H1 (cell line): ENCODE results near the gene CHST9. TPM values are rescaled to one million over a fixed set of nuclear protein-coding genes. Genes with fewer than 3 reads are reported as not detected.

ENCODE experiments used
- CTCF ChIA-PET: fragments of 300-600 bp; sonication (Branson Sonifier 250); formaldehyde crosslinking; loops from one replicate; lab custom pipeline; 2021; ENCODE audit not compliant: partially characterized antibody; lab: Charles Lee
- POLR2A ChIA-PET: fragments of 300-600 bp; sonication (Branson Sonifier 250); formaldehyde crosslinking; loops from one replicate; lab custom pipeline; 2021; ENCODE audit warnings: inconsistent platforms; ENCODE audit not compliant: partially characterized antibody; lab: Charles Lee
- DNase-seq, 2 experiments: peaks; one replicate each; pipeline versions ENCODE4 v3.0.0 to v3.0.0-alpha.2; 2010 to 2022; ENCODE audit warnings: low spot score in 2 of 2, low read depth in 1 of 2, mixed read lengths in 1 of 2
- FAIRE-seq: peaks from 2 replicates; lab custom pipeline; 2011; peaks lifted over from hg19 to GRCh38; lab: Jason Lieb, UNC
- H2AFZ ChIP-seq: 2 replicates; pipeline ENCODE4 v1.8.1; 2012; ENCODE audit warnings: low read length, inconsistent platforms
- H2AK5ac ChIP-seq: 2 replicates; pipeline ENCODE4 v1.6.1; 2013; ENCODE audit warnings: low read depth, low read length
- H2BK120ac ChIP-seq: replicated peaks from 2 replicates; pipeline ENCODE3; 2013; ENCODE audit warnings: low read depth, low read length, inconsistent platforms
- H2BK12ac ChIP-seq: 2 replicates; pipeline ENCODE4 v1.6.1; 2013; ENCODE audit warnings: low read depth, low read length
- H2BK15ac ChIP-seq: 2 replicates; pipeline ENCODE4 v1.6.1; 2013; ENCODE audit warnings: low read length
- H2BK20ac ChIP-seq: 2 replicates; pipeline ENCODE4 v1.6.1; 2013; ENCODE audit warnings: low read length
- H2BK5ac ChIP-seq: 2 replicates; pipeline ENCODE4 v1.6.1; 2013; ENCODE audit warnings: low read depth, low read length
- H3K14ac ChIP-seq: 2 replicates; pipeline ENCODE4 v1.6.1; 2013; ENCODE audit warnings: inconsistent platforms; ENCODE audit not compliant: insufficient read length
- H3K18ac ChIP-seq: 2 replicates; pipeline ENCODE4 v1.6.1; 2013; ENCODE audit warnings: low read length; ENCODE audit errors: extremely low read depth
- H3K23ac ChIP-seq: 2 replicates; pipeline ENCODE4 v1.6.1; 2013; ENCODE audit warnings: inconsistent platforms; ENCODE audit not compliant: insufficient read length
- H3K23me2 ChIP-seq: 2 replicates; pipeline ENCODE4 v1.6.1; 2013; ENCODE audit warnings: low read depth, low read length
- H3K27ac ChIP-seq: 2 replicates; pipeline ENCODE4 v1.6.1; 2011; ENCODE audit warnings: low read depth, low read length, inconsistent platforms
- H3K27me3 ChIP-seq, 4 experiments: replicated peaks in 1 of 4; 1 replicate in 1 of 4; 2 replicates in 3 of 4; pipeline versions ENCODE4 v1.6.1 to v1.8.1; 2011 to 2013; ENCODE audit warnings: low read length in 3 of 4, mild to moderate bottlenecking in 3 of 4, inconsistent platforms in 2 of 4, mixed read lengths in 2 of 4, moderate library complexity in 1 of 4; ENCODE audit not compliant: control insufficient read depth in 3 of 4, insufficient read depth in 3 of 4; ENCODE audit errors: extremely low read depth in 1 of 4
- H3K36me3 ChIP-seq, 4 experiments: 2 replicates each; pipeline versions ENCODE4 v1.6.1 to v1.8.1; 2011 to 2013; ENCODE audit warnings: mild to moderate bottlenecking in 4 of 4, low read length in 3 of 4, moderate library complexity in 2 of 4, control low read depth in 1 of 4, inconsistent platforms in 1 of 4; ENCODE audit not compliant: insufficient read depth in 4 of 4, control insufficient read depth in 2 of 4
- H3K4ac ChIP-seq: replicated peaks from 2 replicates; pipeline ENCODE3; 2013; ENCODE audit warnings: low read length, low read depth, mixed read lengths, inconsistent platforms; ENCODE audit not compliant: insufficient read length
- H3K4me1 ChIP-seq, 4 experiments: replicated peaks in 1 of 4; 1 replicate in 1 of 4; 2 replicates in 3 of 4; pipeline versions ENCODE4 v1.6.1 to v1.8.1; 2011 to 2013; ENCODE audit warnings: low read length in 3 of 4, inconsistent platforms in 2 of 4, mixed read lengths in 1 of 4; ENCODE audit not compliant: insufficient read depth in 4 of 4, control insufficient read depth in 3 of 4
- H3K4me2 ChIP-seq, 2 experiments: 2 replicates each; pipeline versions ENCODE4 v1.6.1 to v1.8.1; 2011 to 2013; ENCODE audit warnings: low read depth in 2 of 2, low read length in 2 of 2, control low read depth in 1 of 2, inconsistent platforms in 1 of 2, mild to moderate bottlenecking in 1 of 2; ENCODE audit not compliant: insufficient read depth in 1 of 2
- H3K4me3 ChIP-seq, 4 experiments: fragments of 200-600, 300-600 bp in 1 of 4; sonication (generic), shearing (Covaris generic), sonication (Bioruptor Twin) in 1 of 4; 2 replicates each; pipeline versions ENCODE4 v1.5.1 to v1.8.1; 2011 to 2016; ENCODE audit warnings: low read length in 4 of 4, low read depth in 3 of 4, control low read depth in 2 of 4, inconsistent platforms in 2 of 4, mild to moderate bottlenecking in 2 of 4, mixed read lengths in 1 of 4, moderate library complexity in 1 of 4; ENCODE audit not compliant: insufficient read depth in 2 of 4; ENCODE audit errors: extremely low read depth in 1 of 4
- H3K56ac ChIP-seq: replicated peaks from 2 replicates; pipeline ENCODE3; 2013; ENCODE audit warnings: low read depth, mild to moderate bottlenecking, mixed read lengths, low read length, inconsistent platforms; ENCODE audit not compliant: insufficient read length
- H3K79me1 ChIP-seq: 2 replicates; pipeline ENCODE4 v1.6.1; 2013; ENCODE audit warnings: low read depth, low read length, control low read depth
- H3K79me2 ChIP-seq, 2 experiments: 2 replicates each; pipeline versions ENCODE4 v1.6.1 to v1.8.1; 2012 to 2013; ENCODE audit warnings: low read length in 2 of 2, mild to moderate bottlenecking in 2 of 2, inconsistent platforms in 1 of 2; ENCODE audit not compliant: insufficient read depth in 2 of 2, control insufficient read depth in 1 of 2
- H3K9ac ChIP-seq, 4 experiments: replicated peaks in 1 of 4; 1 replicate in 1 of 4; 2 replicates in 3 of 4; pipeline versions ENCODE4 v1.6.1 to v1.8.1; 2011 to 2013; ENCODE audit warnings: low read depth in 3 of 4, low read length in 3 of 4, control low read depth in 2 of 4, mild to moderate bottlenecking in 2 of 4, moderate library complexity in 2 of 4, inconsistent platforms in 1 of 4; ENCODE audit errors: extremely low read depth in 1 of 4
- H3K9me3 ChIP-seq, 2 experiments: 2 replicates each; pipeline versions ENCODE4 v1.6.1 to v1.8.1; 2012 to 2013; ENCODE audit warnings: mild to moderate bottlenecking in 2 of 2, moderate library complexity in 2 of 2, control low read depth in 1 of 2, inconsistent platforms in 1 of 2, low read depth in 1 of 2, low read length in 1 of 2, mixed read lengths in 1 of 2; ENCODE audit not compliant: insufficient read depth in 2 of 2
- H4K20me1 ChIP-seq, 2 experiments: replicated peaks in 1 of 2; 2 replicates each; pipeline versions ENCODE3 to v1.8.1; 2011 to 2013; ENCODE audit warnings: inconsistent platforms in 2 of 2, low read length in 2 of 2, mild to moderate bottlenecking in 1 of 2; ENCODE audit not compliant: insufficient read depth in 2 of 2, control insufficient read depth in 1 of 2
- H4K5ac ChIP-seq: 2 replicates; pipeline ENCODE4 v1.6.1; 2013; ENCODE audit warnings: low read length, low read depth, mixed read lengths, inconsistent platforms; ENCODE audit not compliant: insufficient read length
- H4K8ac ChIP-seq: 2 replicates; pipeline ENCODE4 v1.8.0; 2013; ENCODE audit warnings: mild to moderate bottlenecking, moderate library complexity, low read length, inconsistent platforms; ENCODE audit not compliant: insufficient read depth; ENCODE audit errors: extremely low read depth
- H4K91ac ChIP-seq: replicated peaks from 2 replicates; pipeline ENCODE3; 2013; ENCODE audit warnings: low read length, mixed read lengths, inconsistent platforms; ENCODE audit not compliant: insufficient read length
- CBX5 ChIP-seq: fragments of 300-800, 300-1000 bp; sonication (generic); IDR thresholded peaks from 2 replicates; pipeline ENCODE4 v1.7.1; 2016; ENCODE audit warnings: antibody characterized with exemption, low read length, low read depth
- CTBP2 ChIP-seq: IDR thresholded peaks from 2 replicates; pipeline ENCODE4 v1.7.0; 2011; ENCODE audit warnings: borderline replicate concordance, mild to moderate bottlenecking, moderate library complexity, mixed read lengths, low read length; ENCODE audit not compliant: insufficient read depth, insufficient read length
- POLR2AphosphoS5 ChIP-seq: IDR thresholded peaks from 2 replicates; pipeline ENCODE4 v1.6.1; 2011; ENCODE audit warnings: low read depth, low read length
- RBBP5 ChIP-seq: IDR thresholded peaks from 2 replicates; pipeline ENCODE4 v1.7.1; 2012; ENCODE audit warnings: low read depth, mild to moderate bottlenecking, inconsistent platforms, low read length, moderate library complexity, borderline replicate concordance
- WGBS, 2 experiments: shearing (Covaris generic) in 1 of 2; methylation state at CpG; one replicate each; pipeline versions ENCODE4 v1.1.6 to v1.1.7; 2013 to 2015; ENCODE audit warnings: low lambda C conversion rate in 2 of 2, mixed read lengths in 2 of 2, inconsistent platforms in 1 of 2, low coverage in 1 of 2, missing lambda C conversion rate in 1 of 2; ENCODE audit not compliant: insufficient replicate concordance in 2 of 2, insufficient coverage in 1 of 2, insufficient read length in 1 of 2; ENCODE audit errors: extremely low coverage in 1 of 2, missing lambda C conversion rate in 1 of 2; 5-methylcytosine and 5-hydroxymethylcytosine counted together
- polyA plus RNA-seq, 7 experiments: library from polyadenylated mRNA; depleted of rRNA in 3 of 7; stranded (reverse) in 5 of 7; unstranded in 2 of 7; fragments of >200 nt in 5 of 7; fragments of 200-250 nt in 2 of 7; gene quantifications; 1 replicate in 5 of 7; 2 replicates in 1 of 7; 4 replicates in 1 of 7; pipeline versions ENCODE4 v1.2.1 to v1.2.3, GENCODE V29; 2011 to 2013; ENCODE audit warnings: missing spikeins in 2 of 7, mixed read lengths in 2 of 7
- total RNA-seq: library from RNA; stranded (reverse); fragmentation: NEBNext Ultra II Directional; extraction: Animal tissue kit (Norgen Biotek cat#: 25700); gene quantifications from 2 replicates; pipeline ENCODE4 v1.2.1, GENCODE V29; 2021
- TF ChIP-seq, protein P1 (sequence below): IDR thresholded peaks from 2 replicates; pipeline ENCODE4 v1.6.1; 2012; ENCODE audit warnings: inconsistent platforms

The CHST9 gene
- total and polyA plus RNA-seq, 2 of the 8 experiments (the other 6 are each of a cell fraction or from before 2014, with no cell fraction given): 3.2 to 24.3 TPM

DNA sequence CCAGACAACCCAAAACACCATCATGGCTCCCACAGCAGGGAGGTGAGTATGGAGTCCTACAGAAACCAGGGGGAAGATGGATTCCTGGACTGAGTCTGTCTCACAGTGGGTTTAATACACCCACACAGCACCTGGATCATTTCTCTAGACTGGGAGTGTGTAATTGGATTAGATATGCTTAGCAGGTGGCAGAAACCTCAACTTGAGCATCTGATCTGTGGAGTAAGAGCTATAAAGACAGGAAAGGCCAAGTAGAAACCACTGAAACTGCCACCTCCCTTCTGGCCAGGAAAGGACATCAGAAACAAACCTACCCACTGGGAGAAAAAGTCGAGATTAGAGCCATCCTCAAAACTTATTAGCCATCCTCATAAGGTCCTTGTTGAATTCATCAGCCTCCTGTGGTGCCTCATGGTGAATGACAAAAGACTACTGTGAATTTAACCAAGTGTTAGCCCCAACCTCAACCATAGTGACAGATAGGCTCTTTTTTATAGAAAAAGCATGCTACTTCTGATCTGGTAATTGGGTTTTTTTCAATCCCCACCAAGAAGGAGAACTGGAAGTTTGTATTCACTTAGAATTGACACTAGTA is 28.1 kb upstream of the CHST9 start:
- Histone ChIP-seq H2AFZ (no peak overlapping the region), H3K27ac (no peak overlapping the region), H3K56ac (no peak overlapping the region), H3K4ac (no peak overlapping the region), H3K4me2 (peak overlapping the region in 1 of 2 experiments; percentile 41; a peak in 1 of 4 replicates), H2AK5ac (no peak overlapping the region), H3K18ac (no peak overlapping the region), H3K14ac (no peak overlapping the region), H3K23me2 (no peaks in the 10 kb centered on the region), H3K79me1 (no peaks in the 10 kb centered on the region), H4K8ac (no peak overlapping the region), H4K91ac (peak overlapping the region; percentile 39), H3K4me3 (no peak overlapping the region), H4K20me1 (no peaks in the 10 kb centered on the region), H2BK15ac (no peak overlapping the region), H3K27me3 (peaks cover 0 to 1% (median 0%) of the 10 kb centered on the region in 4 experiments; a peak in 1 of 7 replicates), H3K9me3 (no peaks in the 10 kb centered on the region), H3K36me3 (no peaks in the 10 kb centered on the region), H3K79me2 (no peaks in the 10 kb centered on the region), H2BK120ac (no peak overlapping the region), H2BK12ac (no peak overlapping the region), H3K9ac (no peak overlapping the region), H3K23ac (no peak overlapping the region), H2BK20ac (peak overlapping the region; percentile 77; the same call in 1 of the 2 replicates), H3K4me1 (peaks cover 0 to 8% (median 2%) of the 10 kb centered on the region in 4 experiments; a peak in 1 of 7 replicates), H4K5ac (no peak overlapping the region), H2BK5ac (peak overlapping the region; percentile 37; the same call in 1 of the 2 replicates)
- CTCF ChIA-PET: no interaction called here
- POLR2A ChIA-PET: no interaction called here
- FAIRE-seq: peak; percentile 39
- DNase-seq: no peak
- WGBS, 2 experiments: 59% methylated on average over 1 of the region's 1 CpG; no CpG with 5 or more reads in 1 of the 2 experiments
- TF ChIP-seq RBBP5 (no peak), CTBP2 (no peak), CBX5 (no peak), POLR2AphosphoS5 (no peak)
- TF ChIP-seq, protein P1, sequence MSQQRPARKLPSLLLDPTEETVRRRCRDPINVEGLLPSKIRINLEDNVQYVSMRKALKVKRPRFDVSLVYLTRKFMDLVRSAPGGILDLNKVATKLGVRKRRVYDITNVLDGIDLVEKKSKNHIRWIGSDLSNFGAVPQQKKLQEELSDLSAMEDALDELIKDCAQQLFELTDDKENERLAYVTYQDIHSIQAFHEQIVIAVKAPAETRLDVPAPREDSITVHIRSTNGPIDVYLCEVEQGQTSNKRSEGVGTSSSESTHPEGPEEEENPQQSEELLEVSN: no peak
